D721Med (cell line): ENCODE measurements around the gene TMED10.

Experiments used
- DNase-seq: peaks from one replicate; pipeline ENCODE4 v3.0.0; 2011; ENCODE audit warnings: low spot score; ENCODE audit not compliant: insufficient read length
- FAIRE-seq: peaks from 2 replicates; lab custom pipeline; 2011; peaks lifted over from hg19 to GRCh38; lab: Jason Lieb, UNC
- TF ChIP-seq, protein P1 (sequence below): IDR thresholded peaks from 2 replicates; pipeline ENCODE4 v1.5.1; 2012; ENCODE audit warnings: mild to moderate bottlenecking, control low read depth; ENCODE audit not compliant: insufficient read depth; ENCODE audit errors: missing control alignments

TMED10 gene

DNA sequence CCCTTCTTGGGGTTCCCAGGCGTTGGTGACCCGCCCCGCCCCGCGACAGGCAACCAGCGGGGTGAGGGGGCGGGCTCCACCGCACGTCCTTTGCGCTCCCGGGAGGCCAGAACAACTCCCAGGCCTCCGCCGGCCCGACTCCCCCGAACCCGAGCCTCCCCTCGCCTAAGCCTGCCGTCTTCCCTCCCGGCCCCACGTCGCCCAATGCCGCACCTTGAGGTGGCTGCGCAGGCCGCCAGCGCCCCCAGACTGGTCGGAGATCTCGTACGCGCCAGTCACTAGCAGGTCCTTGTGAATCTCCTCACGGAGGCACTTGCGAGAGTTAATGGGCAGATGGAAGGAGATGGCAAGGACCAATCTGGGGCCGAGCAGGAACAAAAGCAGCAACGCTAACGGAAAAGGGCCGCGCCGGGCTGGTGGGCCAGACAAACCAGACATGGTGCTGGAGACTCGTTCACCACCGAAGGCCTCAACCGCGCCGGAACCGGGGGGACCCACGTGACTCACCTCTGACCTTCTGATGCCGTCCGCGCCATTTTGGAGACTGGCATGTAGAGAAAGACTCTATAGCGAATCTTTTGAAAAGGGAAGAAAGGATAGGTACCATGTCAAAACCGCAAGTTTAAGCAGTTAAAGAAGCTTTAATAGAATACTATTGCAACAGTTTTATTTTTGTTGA lies at the start of gene TMED10:
TSS of gene TMED10 (minus strand) at position 471 of the 679 bp plus-strand sequence. CDS start at position 438, 33 bp downstream.
- no peak for FAIRE-seq
- peak; percentile 57 for DNase-seq
- TF ChIP-seq, protein P1, sequence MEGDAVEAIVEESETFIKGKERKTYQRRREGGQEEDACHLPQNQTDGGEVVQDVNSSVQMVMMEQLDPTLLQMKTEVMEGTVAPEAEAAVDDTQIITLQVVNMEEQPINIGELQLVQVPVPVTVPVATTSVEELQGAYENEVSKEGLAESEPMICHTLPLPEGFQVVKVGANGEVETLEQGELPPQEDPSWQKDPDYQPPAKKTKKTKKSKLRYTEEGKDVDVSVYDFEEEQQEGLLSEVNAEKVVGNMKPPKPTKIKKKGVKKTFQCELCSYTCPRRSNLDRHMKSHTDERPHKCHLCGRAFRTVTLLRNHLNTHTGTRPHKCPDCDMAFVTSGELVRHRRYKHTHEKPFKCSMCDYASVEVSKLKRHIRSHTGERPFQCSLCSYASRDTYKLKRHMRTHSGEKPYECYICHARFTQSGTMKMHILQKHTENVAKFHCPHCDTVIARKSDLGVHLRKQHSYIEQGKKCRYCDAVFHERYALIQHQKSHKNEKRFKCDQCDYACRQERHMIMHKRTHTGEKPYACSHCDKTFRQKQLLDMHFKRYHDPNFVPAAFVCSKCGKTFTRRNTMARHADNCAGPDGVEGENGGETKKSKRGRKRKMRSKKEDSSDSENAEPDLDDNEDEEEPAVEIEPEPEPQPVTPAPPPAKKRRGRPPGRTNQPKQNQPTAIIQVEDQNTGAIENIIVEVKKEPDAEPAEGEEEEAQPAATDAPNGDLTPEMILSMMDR = no peak

DNA sequence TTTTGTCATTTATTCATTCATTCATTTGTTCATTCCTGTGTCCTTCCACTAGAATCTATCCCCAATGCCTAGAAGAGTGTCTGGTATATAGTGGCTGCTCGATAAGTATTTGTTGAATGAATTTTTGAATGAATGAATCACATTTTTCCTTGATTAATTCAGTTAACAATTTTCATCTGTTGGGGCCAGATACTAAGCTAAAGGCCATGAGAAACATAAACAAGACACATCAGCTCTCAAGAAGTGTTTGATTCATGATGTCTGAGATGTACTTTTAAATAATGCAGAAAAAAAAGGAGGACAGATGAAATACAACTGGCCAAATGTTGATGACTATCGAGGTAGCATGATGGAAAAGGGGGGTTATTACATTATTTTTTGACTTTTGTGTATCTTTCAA lies 48.1 kb upstream of the TMED10 start:
- TF ChIP-seq, protein P1 = no peak
- DNase-seq (no peak), FAIRE-seq (no peak)

DNA sequence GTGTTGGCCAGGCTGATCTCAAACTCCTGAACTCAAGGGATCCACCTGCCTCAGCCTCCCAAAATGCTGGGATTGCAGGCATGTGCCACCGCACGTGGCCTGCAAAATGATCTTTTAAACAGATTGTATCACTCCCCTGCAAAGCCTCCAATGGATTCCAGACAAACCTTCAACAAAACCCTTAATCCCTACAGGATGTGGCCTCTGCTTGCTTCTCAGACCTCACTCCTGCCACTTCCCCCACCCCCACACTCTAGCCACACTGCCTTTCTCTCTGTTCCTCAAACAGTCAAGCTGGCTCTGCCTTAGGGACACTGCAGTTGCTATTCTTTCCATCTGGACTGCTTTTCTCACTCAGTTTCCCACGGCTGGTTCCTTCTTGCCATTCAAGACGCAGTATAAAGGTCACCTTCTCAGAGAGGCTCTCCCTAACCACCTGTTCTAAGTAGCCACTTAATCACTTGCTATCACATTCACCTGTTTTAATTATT lies 47.3 kb upstream of the TMED10 start:
- DNase-seq = no peak
- TF ChIP-seq, protein P1 = no peak
- FAIRE-seq = no peak

DNA sequence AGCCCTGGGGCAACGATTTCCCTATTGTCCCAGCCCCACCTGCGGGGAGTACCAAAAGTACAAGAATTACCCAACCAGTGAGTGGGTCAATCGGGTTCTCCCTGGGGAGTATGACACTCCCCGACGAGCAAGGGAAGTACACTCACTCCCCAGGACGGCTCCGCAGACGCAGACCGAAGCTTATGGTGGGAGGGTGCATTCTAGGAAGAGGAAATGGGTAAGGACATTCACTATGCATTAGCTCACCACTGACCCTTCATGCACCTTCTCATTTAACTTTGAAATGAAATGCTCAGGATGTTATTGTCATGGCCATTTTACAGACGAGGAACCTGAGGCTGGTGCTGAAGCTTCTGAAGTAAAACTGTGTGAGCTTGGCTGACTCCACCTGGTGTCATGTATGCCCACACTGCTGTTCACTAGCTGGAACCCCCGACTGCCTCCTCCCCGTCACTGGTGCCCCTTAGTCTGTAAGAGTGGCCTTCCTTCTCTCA lies 45.8 kb upstream of the TMED10 start:
- TF ChIP-seq, protein P1 = no peak
- DNase-seq = no peak
- FAIRE-seq = no peak

DNA sequence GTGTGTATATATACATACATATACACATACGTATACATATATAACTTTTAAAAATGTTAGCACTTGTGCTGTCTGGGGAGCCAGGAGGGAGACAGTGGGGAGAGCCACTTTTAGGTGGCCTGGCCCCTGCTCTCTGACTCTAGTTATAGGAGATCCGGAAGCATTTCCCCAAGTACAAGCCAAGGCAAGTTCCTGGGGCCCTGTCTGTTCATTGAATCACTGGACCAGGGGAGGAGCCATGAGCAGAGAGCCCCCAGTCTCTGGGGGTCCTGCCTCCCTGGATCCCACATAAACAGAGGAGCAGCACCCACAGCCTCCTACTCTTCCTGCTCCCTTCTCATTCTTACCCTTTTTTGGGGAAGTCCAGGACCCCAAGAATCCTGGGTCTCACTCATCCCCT lies 45.4 kb upstream of the TMED10 start:
- FAIRE-seq (no peak), DNase-seq (no peak)
- TF ChIP-seq, protein P1 = no peak

DNA sequence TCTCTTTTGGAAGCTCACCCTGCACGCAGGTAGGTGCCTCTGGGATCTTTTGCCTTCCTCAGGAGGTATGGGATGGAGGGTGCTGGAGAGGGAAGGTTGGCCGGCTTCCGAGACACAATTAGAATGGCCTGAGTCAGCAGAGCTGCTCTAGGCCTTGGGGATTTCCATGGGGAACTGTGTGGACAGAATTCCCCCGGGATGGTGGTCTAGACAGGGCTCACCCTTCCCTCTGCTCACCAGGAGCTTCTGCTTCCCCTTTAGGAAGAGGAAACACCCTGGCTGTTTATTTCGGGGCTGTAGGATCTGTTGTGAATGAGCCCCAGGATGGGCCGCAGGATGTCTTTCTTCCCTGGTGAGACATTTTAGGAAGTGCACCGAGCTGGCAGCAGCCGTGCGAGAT lies 43.7 kb upstream of the TMED10 start:
- DNase-seq (no peak), FAIRE-seq (no peak)
- TF ChIP-seq, protein P1 = no peak
